GM12874 (cell line): ENCODE results near the gene ADGRL3.

Source experiments
- TF ChIP-seq, protein P1 (sequence below): IDR thresholded peaks from 2 replicates; pipeline ENCODE4 v1.5.1; 2011; ENCODE audit warnings: low read depth, mild to moderate bottlenecking, control low read depth, low read length, moderate library complexity; ENCODE audit not compliant: insufficient read depth

ADGRL3 gene

GRCh38 chr4:61493470-61493869 is 293.3 kb downstream of the ADGRL3 start:
- TF ChIP-seq, protein P1, sequence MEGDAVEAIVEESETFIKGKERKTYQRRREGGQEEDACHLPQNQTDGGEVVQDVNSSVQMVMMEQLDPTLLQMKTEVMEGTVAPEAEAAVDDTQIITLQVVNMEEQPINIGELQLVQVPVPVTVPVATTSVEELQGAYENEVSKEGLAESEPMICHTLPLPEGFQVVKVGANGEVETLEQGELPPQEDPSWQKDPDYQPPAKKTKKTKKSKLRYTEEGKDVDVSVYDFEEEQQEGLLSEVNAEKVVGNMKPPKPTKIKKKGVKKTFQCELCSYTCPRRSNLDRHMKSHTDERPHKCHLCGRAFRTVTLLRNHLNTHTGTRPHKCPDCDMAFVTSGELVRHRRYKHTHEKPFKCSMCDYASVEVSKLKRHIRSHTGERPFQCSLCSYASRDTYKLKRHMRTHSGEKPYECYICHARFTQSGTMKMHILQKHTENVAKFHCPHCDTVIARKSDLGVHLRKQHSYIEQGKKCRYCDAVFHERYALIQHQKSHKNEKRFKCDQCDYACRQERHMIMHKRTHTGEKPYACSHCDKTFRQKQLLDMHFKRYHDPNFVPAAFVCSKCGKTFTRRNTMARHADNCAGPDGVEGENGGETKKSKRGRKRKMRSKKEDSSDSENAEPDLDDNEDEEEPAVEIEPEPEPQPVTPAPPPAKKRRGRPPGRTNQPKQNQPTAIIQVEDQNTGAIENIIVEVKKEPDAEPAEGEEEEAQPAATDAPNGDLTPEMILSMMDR: no peak

- TF ChIP-seq, protein P1: no peak
These were observed 300.8 kb downstream of the ADGRL3 start for GRCh38 chr4:61500883-61501282.

- TF ChIP-seq, protein P1: no peak
These were observed 301.7 kb downstream of the ADGRL3 start for GRCh38 chr4:61501812-61502211.

DNA sequence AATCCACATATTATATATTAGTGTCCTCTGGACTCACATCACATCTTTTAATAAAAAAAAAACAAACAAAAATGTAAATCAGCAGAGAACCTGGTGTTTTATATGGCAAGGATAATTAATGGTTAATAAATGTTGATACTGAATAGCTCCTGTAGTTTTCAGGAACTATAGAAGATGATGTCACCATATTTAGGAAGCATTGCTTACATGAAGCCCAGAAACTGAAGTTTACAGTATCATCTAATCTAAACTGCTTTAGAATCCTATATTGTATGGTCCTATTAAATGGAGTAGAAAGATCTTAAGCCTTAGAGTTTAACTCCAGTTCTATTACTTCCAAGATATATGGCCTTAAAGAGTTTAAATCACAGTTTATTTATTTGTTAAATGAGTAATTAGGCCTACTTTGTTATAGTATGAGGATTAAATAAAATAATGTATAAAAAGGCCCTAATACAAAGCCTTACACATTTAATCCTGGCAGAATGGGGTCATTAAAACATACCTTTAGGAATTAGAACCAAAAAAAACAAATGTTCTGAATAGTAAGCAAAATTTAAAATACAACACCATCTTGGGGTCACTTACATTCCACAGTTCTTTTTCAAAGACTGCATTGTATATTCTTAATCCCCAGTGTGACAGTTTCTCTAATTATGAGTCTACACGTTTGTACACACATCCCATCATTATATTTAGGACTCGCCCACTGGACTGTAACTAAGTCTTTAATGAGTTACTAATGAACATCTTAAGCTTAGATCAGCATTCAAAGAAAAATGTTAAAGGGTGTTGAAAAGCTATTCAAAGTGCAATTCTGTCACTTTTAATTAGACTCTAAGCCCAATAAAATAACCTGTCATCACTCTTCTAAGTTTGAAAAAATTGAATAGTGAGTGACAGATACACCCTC is 305.9 kb downstream of the ADGRL3 start:
- TF ChIP-seq, protein P1: no peak

GRCh38 chr4:61507091-61507490 is 307.0 kb downstream of the ADGRL3 start:
- TF ChIP-seq, protein P1: no peak

DNA sequence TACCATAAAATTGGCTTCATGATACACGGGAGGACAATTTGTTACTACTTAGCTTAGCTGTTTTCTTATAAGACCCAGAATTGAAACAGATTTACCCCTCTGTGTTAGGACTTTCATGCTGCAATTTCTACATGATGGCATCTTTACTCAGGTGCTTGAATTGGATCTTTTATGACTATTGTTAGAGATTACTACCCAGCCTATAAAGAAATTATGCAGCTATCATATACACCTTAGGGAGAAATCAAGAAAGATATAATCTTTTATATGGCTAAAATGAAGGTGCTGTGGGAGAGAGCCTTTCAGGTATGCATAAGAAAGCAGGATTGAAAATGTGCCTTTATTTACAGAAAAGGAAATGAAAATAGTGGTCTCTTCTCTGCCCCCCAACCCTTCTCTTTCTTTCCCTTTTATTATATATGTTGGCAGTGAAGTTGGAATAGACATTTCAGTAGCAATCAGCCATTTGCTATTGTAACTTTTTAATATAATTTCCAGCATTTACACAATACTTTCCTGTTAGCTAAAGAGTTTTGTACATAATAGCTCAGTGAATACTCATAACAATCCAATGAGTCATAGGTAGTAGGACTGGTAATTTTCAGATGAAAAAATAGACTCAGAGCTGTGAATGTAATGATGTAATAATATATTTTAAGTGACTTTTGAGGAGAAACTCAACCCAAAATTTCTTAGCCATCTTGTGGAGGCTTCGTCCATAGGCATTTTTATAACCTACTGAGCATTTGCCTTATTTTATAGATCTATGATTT is 311.8 kb downstream of the ADGRL3 start:
- TF ChIP-seq, protein P1: no peak

- TF ChIP-seq, protein P1: no peak
These were observed 314.9 kb downstream of the ADGRL3 start for GRCh38 chr4:61514991-61515390.
